ENCODE results near the gene G3BP1.
"Not testable (repeated sequence)": the region's sequence is repeated elsewhere in the genome, so short reads cannot be mapped to it uniquely, and the experiment has no call there.

The G3BP1 gene

DNA sequence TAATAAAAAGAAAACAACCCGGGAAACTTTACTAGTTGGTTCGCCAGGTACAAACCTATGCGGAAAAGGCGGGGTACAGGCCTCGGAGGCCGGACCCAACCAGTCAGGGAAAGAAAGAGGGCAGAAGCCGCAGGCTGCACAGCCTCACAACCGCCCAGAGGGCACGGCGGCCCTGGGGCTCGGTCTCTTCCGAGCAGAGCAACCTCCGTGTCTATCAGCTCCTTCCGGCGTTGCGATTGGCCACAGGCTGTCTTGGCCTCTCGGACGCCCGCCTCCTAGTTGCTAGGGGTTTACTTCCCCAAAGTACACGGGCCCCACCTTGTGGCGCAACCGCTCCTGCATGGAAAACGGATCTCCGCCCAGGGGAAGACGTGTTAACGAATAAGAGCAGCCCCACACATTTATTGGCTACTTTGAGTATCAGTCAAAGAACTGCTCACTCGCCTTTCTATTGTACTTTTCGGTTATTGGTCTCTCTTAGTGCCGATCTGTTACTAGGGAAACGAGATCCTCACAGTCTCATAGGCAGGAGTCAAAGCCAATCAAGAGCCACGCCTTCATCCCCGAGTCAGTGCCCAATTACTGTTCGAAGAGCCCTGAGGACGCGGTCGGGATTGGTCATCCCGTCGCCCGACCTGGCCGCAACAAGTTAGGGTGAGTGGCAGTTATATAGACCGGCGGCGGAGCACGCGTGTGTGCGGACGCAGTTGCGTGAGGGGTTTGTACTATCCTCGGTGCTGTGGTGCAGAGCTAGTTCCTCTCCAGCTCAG is at the start of gene G3BP1:
G3BP1 (plus strand) TSS at position 696 of the 770 bp plus-strand sequence. CDS start 14,667 bp downstream, outside the sequence.
- DNase-seq, result peak; percentile 99

DNA sequence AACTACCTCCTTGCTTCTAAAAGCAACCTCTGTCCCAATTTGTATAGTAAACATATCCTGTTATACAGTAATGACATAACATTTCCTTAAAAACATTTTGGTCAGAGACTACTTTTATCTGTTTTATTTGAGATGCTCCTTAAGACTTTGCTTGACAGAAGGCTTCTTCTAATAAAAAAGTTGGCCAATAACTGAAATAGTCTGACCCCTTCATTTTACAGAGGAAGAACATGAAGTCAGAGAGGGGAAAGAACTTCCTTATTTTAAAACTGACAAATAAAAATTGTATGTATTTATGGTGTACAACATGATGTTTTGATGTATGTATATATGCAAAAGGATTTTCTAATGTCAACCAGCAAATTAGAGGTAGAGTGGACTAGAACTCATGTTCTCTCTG is 49.2 kb upstream of the G3BP1 start:
- no peak for DNase-seq

DNA sequence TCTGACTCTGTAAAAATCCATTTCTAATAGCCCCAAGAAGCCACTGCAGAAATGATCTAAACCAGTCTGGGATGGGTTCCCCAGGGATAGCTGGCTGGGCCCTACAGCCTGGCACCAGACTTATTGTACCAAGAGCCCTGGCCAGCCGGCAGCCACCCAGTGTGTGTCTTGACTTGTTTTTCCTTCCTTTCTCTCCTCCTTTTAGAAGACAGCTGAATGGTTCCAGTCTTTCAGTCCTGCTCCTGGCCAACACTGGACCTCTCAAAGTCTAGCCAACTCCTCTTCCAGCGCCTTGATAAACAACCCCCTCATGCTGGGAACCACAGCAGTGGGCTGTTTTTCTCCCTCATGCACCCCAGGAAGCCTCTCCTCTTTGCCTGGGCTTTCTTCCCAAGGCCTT is 47.4 kb upstream of the G3BP1 start:
- DNase-seq, result no peak

DNA sequence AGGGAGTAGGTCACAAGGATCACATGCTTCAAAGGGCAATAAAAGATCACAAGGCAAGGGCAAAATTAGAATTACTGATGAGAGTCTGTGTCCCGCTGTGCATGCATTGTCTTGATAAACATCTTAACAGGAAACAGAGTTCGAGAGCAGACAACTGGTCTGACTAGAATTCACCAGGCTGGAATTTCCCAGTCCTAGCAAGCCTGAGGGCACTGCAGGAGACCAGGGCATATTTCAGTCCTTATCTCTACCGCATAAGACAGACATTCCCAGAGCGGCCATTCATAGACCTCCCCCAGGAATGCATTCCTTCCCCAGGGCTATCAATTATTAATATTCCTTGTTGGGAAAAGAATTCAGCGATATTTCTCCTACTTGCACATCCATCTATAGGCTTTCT is 42.2 kb upstream of the G3BP1 start:
- not testable (repeated sequence) for DNase-seq

DNA sequence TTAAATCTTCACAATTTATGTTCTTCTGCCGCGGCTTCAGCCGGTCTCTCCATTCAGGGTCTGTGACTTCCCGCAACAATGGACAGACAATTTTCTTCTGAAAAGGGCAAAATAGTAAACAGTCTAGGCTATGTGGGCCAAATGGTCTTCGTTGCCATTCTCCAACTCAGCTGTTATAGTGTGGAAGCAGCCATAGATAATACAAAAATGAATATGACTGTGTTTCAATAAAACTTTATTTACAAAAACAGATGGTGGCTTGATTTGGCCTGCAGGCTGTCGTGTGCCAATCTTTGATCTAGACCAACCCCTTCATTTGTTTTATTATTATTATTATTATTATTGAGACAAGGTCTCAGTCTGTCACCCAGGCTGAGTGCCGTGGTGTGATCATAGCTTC is 41.4 kb upstream of the G3BP1 start:
- DNase-seq, result no peak

DNA sequence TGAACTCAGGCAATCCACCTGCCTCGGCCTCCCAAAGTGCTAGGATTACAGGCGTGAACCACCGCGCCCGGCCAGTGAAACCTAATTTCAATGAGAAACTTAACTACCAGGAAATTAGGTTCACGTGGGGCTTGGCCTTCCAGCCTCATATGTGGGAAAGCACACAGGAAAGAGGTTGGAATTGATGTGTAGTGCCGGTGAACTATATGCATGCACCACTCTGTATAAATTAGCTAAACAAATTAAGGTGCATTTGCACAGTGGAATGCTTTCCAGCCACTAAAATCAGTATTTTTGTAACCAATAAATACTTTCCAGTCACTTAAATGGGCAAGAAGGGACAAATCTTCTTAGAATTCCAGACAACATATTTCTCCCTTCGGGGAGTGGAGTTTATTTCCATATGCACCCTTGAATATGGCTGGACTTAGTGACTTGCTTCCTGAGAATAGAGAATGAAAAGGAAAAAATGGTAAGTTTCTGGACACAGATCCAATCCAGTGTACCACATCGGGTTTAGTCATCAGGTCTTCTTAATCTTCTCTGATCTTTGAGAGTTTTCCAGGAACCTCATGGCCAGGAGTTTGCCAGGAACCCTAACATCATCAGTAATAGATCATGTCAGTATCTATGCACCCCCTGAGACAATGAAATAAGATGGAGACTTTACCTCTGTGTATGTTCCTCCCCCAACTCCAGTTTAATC is 38.2 kb upstream of the G3BP1 start:
- no peak for DNase-seq

DNA sequence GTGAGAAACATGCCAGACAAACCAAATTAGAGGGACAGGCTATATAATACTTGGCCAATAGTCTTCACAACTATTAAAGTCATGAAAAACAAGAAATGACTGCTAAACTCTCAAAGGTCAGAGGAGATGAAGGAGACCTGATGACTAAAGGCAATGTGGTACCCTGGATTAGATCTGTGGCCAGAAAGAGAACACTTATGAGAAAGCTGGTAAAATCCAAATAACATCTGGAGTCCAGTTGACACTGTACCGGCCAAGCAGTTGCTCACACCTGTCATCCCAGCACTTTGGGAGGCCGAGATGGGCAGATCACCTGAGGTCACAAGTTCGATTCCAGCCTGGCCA is 37.7 kb upstream of the G3BP1 start:
- DNase-seq, result no peak

DNA sequence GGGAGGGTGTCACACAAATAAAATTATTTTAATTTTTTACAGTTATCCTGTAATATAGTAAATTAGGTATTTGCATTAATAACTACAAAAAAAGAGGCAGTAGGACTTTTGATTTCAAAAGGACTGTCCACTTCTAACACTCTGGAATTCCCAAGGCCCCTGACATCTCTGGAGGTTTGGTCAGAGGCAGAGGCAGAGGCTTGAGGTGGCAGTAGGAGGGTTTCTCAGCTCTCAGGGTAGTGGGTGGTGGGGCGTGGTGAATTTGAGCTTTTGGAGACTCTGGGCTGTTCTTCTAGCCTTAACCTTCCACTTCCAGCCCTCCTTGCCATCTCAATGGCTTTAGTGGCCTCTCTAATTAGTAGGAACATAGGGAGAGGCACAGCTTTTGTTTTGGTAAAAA is 36.1 kb upstream of the G3BP1 start:
- no peak for DNase-seq

DNA sequence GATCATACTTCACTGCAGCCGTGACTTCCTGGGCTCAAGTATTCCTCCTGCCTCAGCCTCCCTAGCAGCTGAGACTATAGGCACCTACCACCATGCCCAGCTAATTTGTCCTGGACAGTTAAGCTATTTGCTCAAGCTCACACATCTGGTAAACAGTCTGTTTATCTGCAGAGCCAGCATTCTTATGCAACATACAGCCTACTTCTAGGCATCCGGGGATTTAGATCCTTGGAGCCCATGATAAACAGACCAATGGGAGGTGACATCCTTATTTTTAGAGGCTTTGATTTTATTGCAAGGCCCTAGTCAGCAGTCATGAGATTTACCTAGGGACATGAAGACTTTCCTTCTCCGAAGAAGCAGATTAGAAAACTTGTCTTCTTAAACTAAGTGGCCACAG is 34.3 kb upstream of the G3BP1 start:
- no peak for DNase-seq

DNA sequence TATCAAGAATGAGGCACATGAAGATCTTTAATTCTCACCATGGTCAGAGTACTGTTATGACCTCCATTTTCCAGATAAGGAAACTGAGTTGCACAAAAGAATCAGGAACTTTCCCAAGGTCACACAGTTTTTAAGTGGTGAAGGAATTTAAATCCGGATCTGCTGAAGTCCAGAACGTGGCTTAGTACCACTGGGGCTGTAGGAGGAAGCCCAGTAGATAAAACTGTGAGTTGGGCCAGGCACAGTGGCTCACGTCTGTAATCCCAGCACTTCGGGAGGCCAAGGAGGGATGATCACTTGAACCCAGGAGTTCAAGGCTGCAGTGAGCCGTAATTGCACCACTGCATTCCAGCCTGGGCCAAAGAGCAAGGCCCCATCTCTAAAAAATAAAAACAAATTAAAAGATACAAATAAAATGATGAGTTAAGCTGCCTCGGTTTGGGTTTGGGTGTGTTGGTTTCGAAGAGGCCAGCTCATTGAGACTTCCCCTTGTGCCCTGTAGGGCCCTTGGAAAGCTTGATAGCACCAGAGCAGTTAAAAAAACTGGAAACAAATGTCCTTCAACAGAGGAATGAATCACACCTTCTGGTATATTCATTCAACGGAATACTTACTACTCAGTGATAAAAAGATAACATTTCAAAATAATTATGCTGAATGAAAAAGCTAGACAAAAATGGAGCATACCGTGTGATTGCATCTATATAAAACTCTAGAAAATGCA is 33.5 kb upstream of the G3BP1 start:
- no peak for DNase-seq

DNA sequence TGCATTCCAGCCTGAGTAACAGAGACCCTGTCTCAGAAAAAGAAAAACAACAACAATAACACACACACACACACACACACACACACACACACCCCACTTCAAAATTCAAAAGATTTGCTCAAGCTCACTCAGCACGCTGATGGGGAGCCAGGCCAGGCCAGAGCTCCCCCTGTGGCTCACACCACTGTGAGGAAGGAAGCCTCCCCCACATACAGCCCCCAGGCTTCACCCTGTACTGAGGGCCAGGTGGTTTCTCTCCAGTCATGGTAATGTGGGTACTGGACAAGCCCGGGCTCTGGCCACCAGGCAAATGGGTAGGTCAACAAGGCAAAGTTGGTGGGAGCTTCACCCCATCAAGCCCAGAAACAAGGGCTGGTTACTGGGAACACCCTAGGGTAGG is 32.4 kb upstream of the G3BP1 start:
- no peak for DNase-seq

DNA sequence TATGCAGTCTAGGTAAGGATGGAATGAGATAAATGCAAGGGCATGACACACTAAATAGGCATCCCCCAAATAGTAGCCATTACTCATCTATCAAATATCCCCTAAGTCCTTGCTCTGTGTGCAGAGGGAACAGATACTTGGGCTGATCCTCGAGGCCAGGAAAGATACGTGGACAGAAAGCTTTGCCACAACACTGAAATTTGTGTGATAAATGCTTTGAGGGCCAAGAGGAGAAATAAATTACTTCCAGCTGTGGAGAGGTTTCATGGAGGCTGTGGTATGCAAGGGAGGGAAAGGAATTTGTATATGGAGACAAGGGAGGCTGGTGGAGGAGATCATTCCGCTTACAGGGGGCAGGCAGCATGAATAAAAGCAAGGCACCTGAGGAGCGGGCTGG is 31.8 kb upstream of the G3BP1 start:
- DNase-seq, result no peak

DNA sequence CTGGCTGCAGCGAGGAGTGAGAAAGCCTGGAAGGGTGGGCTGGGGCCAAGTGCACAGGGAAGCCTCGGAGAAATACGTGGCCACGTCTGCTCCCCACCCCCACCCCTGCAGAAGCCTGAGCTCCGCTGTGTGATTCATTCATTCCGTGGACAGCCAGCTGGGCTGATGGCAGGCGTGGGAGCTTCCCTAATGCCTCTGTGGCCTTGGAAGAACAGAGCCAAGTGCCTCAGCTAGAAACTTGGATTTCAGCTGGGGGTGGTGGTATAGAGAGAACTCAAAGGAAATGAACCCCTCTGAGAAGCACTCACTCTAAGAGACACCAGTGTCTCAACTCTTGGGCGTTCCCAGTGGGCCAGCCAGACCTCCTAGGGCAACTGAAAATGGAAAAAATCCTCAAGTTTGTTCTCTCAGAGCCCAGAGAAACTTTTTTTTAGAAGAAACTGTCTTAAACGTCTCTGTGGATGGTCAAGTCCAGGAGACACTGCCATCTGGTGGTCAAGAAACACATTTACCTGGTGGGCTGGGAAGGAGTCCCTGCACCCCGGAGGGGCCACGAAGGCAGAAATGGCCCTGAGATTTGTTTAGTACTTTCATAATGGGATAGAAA is 31.3 kb upstream of the G3BP1 start:
- DNase-seq, result no peak

DNA sequence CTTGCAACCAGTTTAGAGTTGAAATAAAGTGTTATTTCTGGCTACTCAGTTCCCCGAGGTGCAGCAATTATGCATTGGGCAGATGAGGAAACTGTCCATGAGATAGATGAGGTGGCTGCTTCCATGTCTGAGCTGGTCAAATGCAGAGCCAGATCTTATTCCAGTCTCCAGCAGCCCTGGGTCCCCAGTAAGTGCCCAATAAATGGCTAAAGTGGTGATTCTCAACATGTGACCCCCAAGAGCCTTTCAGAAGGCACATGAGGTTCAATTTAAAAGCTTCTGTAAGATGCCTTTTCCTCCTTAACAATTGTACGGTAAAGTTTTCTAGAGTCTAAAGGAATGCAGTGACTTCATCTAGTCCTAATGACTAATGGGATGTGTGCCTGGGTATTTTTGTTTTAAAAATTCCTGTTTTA is 30.8 kb upstream of the G3BP1 start:
- DNase-seq, result no peak

DNA sequence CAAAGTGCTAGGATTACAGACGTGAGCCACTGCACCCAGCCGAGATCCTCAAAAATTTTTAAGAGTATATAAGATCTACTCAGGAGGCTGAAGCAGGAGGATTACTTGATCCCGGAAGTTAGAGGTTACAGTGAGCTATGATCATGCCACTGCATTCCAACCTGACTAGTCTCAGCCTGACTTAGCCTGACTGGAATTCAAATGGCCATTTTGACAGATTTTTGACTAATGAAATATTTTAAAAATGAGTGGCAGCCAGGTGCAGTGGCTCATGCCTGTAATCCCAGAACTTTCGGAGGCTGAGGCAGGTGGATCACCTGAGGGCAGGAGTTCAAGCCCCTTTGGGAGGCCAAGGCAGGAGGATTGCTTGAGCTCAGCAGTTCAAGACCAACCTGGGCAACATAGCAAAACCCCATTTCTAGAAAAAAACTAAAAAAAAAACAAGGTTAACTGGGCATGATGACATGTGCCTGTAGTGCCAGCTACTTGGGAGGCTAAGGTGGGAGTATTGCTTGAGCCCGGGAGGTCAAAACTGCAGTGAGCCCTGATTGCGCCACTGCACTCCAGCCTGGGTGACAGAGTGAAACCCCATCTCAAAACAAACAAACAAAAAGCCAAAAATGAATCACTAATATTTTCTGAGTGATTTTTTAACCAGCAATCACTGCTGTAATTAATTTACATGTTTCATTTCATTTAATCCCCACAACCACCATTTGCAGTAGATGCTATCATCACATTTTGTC is 29.9 kb upstream of the G3BP1 start:
- DNase-seq, result no peak

DNA sequence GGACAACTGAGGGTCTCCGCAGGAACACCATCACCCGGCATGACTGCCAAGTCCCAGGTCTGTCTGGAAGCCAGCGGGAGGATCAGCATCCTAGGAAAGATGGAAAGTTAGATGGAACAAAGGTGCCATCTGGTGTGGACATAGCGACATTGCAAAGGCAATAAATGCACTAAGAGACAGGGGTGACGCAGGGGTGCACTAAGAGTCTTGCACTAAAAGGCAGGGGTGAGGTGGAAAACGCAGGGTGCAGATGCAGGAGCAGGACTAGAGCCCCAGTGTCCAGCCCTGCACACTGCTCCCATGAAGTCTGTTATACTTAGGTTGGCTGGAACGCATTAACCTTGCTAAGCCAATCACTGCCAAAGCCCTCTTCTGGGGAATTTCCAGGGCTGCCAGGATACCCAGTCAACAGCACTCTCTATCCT is 28.9 kb upstream of the G3BP1 start:
- no peak for DNase-seq

DNA sequence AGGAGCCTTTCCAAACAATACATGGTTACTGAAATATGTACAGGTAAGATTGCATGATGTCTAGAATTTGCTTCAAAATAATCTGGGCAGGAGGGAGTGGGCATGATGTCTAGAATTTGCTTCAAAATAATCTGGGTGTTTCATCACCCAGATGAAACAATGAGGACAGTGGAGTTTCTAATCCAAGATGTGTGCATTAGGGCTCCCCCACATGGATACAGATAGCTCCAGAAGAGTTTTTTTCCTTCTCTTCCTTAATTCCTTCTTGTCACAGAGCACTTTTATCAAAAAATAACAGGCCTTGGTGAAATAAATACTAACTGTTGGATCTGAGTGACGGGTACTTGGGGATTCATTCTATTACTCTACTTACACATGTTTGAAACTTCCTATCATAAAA is 28.2 kb upstream of the G3BP1 start:
- DNase-seq, result no peak

DNA sequence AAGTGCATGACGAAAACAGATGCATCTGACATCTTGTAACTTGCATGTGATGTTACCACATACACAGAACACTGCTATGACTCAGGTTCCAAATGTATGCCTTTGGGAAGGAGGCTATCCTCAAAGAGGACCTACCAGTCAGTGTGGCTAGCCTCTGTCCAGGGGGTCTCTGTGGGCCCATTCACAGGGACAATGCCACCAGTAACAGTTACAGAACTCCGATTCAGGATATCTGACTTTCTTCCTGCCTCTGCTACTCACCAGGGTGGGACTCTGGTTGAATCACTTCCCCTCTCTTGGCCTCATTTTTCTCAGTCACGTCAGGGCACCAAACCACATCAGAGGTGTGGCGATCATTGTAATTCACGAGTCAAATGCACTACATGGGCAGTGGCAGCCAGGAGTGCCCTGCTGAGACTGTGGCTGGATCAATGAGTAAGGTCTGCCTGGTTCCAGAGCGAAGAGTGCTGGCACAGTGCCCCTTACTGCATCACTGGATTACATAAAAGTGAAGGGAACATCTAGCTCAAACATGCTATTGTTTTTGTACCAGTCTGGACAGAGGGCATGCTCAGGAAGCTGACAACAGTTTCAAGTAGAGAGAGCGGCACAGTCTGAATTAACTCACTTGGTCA is 26.6 kb upstream of the G3BP1 start:
- DNase-seq, result no peak

DNA sequence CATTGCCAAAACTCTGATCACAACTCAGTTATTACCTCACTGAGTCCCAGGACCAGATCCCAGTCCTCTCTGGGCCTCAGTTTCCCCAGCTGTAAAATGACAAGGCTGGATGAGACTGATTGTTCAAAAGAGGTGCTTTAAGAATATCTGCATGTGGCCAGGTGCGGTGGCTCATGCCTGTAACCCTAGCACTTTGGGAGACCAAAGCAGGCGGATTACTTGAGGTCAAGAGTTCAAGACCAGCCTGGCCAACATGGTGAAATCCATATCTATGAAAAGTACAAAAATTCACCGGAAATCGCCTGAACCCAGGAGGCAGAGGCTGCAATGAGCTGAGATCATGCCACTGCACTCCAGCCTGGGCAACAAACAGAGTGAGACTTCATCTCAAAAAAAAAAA is 21.6 kb upstream of the G3BP1 start:
- DNase-seq, result no peak

DNA sequence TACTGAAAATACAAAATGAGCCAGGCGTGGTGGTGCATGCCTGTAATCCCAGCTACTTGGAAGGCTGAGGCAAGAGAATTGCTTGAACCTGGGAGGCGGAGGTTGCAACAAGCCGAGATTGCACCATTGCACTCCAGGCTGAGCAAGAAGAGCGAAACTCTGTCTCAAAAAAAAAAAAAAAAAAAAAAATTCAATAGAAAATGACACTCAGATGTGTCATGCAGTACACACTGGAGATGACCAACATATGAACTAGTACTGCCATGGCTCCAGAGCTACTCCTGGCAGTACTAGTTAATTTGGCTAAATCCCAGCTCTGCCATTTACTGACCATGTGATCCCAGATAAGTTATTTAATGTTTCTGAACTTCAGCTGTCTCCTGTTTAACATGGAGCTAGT is 20.7 kb upstream of the G3BP1 start:
- no peak for DNase-seq

DNA sequence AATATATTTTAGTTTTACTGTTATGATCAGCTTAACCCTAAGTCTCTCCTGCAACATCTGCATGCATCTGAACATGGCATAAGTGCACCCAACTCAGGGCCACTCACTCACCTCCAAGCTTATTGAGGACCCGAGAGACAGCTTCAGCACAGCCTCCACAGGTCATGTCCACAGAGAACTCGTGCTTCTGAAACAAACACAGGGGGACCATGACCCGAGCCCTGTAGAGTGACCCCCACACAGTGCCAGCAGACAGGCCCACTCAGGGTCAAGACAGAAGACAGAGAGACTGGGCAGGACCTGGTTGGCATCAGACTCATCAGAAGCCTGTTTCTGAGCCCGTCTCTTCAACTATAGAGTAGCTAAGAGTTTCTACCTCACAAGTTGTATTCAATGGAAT is 20.2 kb upstream of the G3BP1 start:
- DNase-seq, result no peak

DNA sequence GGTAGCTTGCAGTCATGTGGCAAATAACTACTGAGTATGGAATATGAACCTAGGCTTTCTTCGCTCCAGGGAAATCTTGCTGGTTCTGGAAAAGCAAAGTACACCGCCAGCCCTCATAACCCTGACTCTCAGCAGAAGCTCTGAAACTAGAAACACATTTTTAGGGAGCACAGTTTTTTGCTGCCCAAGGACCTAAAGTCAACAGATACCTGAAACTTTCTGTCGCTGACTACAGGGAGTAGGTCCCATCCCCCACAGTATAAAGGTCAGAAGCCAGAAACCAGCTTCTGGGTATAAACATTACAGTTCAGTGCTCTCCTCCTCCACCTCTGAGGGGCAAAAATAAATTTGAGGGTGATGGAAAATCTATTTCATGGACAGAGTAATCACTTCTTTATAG is 16.4 kb upstream of the G3BP1 start:
- no peak for DNase-seq

All from NCI-H1048 (cell line).